K562 (cell line): ENCODE measurements around the gene NTF4.

ENCODE experiments used
- CBX5 ChIP-seq: IDR thresholded peaks from 2 replicates; pipeline ENCODE4 v1.6.1; 2014; ENCODE audit warnings: low read depth, borderline replicate concordance
- EP300 ChIP-seq: IDR thresholded peaks from 2 replicates; pipeline ENCODE4 v1.6.1; 2012; ENCODE audit warnings: low read length, improper control_type of control experiment
- FOS ChIP-seq: IDR thresholded peaks from 3 replicates; pipeline ENCODE4 v1.6.1; 2011; ENCODE audit not compliant: insufficient read length; ENCODE audit errors: extremely low read depth
- MED1 ChIP-seq: sonication (generic); formaldehyde crosslinking; IDR thresholded peaks from 2 replicates; pipeline ENCODE4 v1.8.1; 2023; ENCODE audit warnings: missing genetic modification reagents, borderline replicate concordance
- NBN ChIP-seq: fragments of 450-650 bp; IDR thresholded peaks from 2 replicates; pipeline ENCODE4 v1.6.1; 2016; ENCODE audit warnings: low read depth, mild to moderate bottlenecking
- POLR2A ChIP-seq: fragments of 450-650 bp; conservative IDR thresholded peaks from 2 replicates; pipeline ENCODE4 v1.6.1; 2016
- PPARD ChIP-seq: fragments of 250-450 bp; sonication (Bioruptor Pico); IDR thresholded peaks from 2 replicates; pipeline ENCODE4 v1.8.0; 2022; ENCODE audit warnings: inconsistent platforms, mild to moderate bottlenecking, moderate library complexity
- RAD21 ChIP-seq, 2 experiments: fragments of 250-450 bp in 1 of 2; fragments of 450-650 bp in 1 of 2; sonication (Bioruptor Pico) in 1 of 2; formaldehyde crosslinking in 1 of 2; IDR thresholded peaks in 1 of 2; conservative IDR thresholded peaks in 1 of 2; 2 replicates each; pipeline versions ENCODE4 v1.4.0 to v1.8.0; 2020 to 2022; ENCODE audit warnings: mild to moderate bottlenecking in 2 of 2, moderate library complexity in 1 of 2
- SMARCA5 ChIP-seq: fragments of 450-650 bp; IDR thresholded peaks from 2 replicates; pipeline ENCODE4 v1.6.1; 2016
- ZNF780A ChIP-seq: fragments of 250-450 bp; sonication (Bioruptor Pico); IDR thresholded peaks from 2 replicates; pipeline ENCODE4 v1.5.0; 2021; ENCODE audit warnings: mild to moderate bottlenecking
- TF ChIP-seq, protein P1 (sequence below): sonication (generic); formaldehyde crosslinking; IDR thresholded peaks from 2 replicates; pipeline ENCODE4 v1.8.0; 2022; ENCODE audit warnings: missing genetic modification reagents, mild to moderate bottlenecking, borderline replicate concordance
- TF ChIP-seq, protein P2 (sequence below), 3 experiments: IDR thresholded peaks in 2 of 3; conservative IDR thresholded peaks in 1 of 3; 2 replicates each; pipeline ENCODE4 v1.5.1; 2011 to 2012; ENCODE audit warnings: low read length in 3 of 3, mild to moderate bottlenecking in 3 of 3, control low read depth in 2 of 3, improper control_type of control experiment in 1 of 3, inconsistent platforms in 1 of 3, low read depth in 1 of 3, mixed read lengths in 1 of 3, moderate library complexity in 1 of 3; ENCODE audit not compliant: insufficient read depth in 2 of 3

DNA sequence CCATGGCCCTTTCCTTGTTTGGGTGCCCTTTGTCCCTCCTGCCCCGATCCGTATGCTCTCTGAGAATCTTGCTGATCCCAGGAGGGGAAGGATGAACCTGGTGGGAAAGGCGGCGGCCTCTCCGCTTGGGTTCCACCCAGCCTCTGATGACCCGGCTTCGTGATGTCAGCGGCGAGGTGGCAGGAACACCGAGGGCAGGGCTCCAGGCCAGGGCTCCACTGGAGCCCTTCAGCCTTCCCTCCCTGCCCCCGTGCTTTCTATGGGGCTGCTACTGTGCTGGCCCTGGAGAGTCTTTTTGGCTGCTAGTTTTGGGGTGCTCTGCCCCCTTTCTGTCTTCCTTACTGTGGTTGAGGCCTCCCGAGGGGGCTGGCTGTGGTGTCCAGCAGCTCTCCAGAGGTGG, 37.7 kb upstream of the NTF4 start:
- no peak for TF ChIP-seq MED1 (CRISPR knock-in tag)
- TF ChIP-seq CBX5 = no peak
- TF ChIP-seq EP300 = no peak
- TF ChIP-seq, protein P1, sequence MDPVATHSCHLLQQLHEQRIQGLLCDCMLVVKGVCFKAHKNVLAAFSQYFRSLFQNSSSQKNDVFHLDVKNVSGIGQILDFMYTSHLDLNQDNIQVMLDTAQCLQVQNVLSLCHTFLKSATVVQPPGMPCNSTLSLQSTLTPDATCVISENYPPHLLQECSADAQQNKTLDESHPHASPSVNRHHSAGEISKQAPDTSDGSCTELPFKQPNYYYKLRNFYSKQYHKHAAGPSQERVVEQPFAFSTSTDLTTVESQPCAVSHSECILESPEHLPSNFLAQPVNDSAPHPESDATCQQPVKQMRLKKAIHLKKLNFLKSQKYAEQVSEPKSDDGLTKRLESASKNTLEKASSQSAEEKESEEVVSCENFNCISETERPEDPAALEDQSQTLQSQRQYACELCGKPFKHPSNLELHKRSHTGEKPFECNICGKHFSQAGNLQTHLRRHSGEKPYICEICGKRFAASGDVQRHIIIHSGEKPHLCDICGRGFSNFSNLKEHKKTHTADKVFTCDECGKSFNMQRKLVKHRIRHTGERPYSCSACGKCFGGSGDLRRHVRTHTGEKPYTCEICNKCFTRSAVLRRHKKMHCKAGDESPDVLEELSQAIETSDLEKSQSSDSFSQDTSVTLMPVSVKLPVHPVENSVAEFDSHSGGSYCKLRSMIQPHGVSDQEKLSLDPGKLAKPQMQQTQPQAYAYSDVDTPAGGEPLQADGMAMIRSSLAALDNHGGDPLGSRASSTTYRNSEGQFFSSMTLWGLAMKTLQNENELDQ (CRISPR knock-in tag) = no peak
- TF ChIP-seq RAD21 (CRISPR knock-in tag; conservative IDR thresholded peaks at IDR 0.05 in 1 of 2, IDR thresholded peaks at IDR 0.05 in 1 of 2) = no peak
- no peak for TF ChIP-seq POLR2A
- TF ChIP-seq, protein P2, sequence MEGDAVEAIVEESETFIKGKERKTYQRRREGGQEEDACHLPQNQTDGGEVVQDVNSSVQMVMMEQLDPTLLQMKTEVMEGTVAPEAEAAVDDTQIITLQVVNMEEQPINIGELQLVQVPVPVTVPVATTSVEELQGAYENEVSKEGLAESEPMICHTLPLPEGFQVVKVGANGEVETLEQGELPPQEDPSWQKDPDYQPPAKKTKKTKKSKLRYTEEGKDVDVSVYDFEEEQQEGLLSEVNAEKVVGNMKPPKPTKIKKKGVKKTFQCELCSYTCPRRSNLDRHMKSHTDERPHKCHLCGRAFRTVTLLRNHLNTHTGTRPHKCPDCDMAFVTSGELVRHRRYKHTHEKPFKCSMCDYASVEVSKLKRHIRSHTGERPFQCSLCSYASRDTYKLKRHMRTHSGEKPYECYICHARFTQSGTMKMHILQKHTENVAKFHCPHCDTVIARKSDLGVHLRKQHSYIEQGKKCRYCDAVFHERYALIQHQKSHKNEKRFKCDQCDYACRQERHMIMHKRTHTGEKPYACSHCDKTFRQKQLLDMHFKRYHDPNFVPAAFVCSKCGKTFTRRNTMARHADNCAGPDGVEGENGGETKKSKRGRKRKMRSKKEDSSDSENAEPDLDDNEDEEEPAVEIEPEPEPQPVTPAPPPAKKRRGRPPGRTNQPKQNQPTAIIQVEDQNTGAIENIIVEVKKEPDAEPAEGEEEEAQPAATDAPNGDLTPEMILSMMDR (IDR thresholded peaks at IDR 0.05 in 2 of 3, conservative IDR thresholded peaks at IDR 0.05 in 1 of 3; ENCODE audit: insufficient read depth in 2 of 3, low read depth in 1 of 3, low read length in 3 of 3) = no peak
- no peak for TF ChIP-seq FOS
- no peak for TF ChIP-seq ZNF780A
- TF ChIP-seq SMARCA5 = no peak
- TF ChIP-seq NBN = no peak
- TF ChIP-seq PPARD (CRISPR knock-in tag) = no peak
